COR-L47 (cell line): ENCODE measurements around the gene PPP4R2.

Source experiments
- DNase-seq: peaks from one replicate; lab custom pipeline; 2025; lab: John Stamatoyannopoulos, UW

PPP4R2 gene

GRCh38 chr3:73114711-73115110 is 118.1 kb downstream of the PPP4R2 start:
- DNase-seq, result no peak

DNA sequence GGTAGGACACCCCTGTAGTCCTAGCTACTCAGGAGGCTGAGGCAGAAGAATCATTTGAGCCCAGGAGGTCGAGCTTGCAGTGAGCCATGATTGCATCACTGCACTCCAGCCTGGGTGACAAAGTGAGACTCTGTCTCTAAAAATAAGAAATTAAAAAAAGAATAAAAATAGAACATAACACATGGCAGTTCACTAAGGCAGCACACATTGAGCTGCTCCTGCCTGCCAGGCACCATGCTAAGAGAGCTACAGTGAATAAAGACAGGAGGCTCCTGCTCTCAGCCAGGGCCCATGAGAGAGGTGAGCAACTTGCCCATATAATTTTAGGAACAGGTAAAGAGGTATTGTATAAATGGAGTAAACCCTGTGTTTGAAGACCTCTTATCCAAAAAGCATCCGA is 119.2 kb downstream of the PPP4R2 start:
- no peak for DNase-seq
